22Rv1 (cell line): ENCODE data around the gene SORCS2.

Experiments used
- H3K27ac ChIP-seq: fragments of 450-650 bp; 2 replicates; pipeline ENCODE4 v1.5.1; 2017
- ZFX ChIP-seq: fragments of 450-650 bp; IDR thresholded peaks from 2 replicates; pipeline ENCODE4 v1.6.1; 2017; ENCODE audit warnings: antibody characterized with exemption, borderline replicate concordance
- TF ChIP-seq, protein P1 (sequence below): fragments of 450-650 bp; IDR thresholded peaks from 2 replicates; pipeline ENCODE4 v1.5.1; 2017; ENCODE audit warnings: mild to moderate bottlenecking

The SORCS2 gene

GRCh38 chr4:7540654-7541413 is 348.5 kb downstream of the SORCS2 start:
- TF ChIP-seq, protein P1, sequence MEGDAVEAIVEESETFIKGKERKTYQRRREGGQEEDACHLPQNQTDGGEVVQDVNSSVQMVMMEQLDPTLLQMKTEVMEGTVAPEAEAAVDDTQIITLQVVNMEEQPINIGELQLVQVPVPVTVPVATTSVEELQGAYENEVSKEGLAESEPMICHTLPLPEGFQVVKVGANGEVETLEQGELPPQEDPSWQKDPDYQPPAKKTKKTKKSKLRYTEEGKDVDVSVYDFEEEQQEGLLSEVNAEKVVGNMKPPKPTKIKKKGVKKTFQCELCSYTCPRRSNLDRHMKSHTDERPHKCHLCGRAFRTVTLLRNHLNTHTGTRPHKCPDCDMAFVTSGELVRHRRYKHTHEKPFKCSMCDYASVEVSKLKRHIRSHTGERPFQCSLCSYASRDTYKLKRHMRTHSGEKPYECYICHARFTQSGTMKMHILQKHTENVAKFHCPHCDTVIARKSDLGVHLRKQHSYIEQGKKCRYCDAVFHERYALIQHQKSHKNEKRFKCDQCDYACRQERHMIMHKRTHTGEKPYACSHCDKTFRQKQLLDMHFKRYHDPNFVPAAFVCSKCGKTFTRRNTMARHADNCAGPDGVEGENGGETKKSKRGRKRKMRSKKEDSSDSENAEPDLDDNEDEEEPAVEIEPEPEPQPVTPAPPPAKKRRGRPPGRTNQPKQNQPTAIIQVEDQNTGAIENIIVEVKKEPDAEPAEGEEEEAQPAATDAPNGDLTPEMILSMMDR: no peak
- TF ChIP-seq ZFX: no peak

DNA sequence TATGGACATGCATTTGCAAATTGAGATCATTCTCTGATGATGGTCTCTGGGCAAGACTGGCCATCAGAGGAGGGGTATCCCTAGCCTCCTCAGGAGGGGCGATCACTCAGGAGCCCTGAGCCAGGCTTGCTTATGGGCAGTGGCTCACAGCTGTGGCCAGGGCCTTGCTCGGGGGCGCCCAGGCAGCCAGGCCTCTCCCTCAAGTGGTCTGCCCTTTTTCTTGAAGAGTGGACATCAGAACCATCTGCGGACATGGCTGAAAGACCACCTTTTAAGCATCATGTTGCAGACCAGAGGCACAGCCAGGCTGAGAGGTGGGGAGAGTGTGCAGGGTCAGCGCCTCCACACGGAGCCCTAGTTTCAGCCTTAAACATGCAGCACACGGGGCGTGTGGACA is 349.1 kb downstream of the SORCS2 start:
- H3K27ac ChIP-seq: no peak overlapping the region
- TF ChIP-seq ZFX: no peak
- TF ChIP-seq, protein P1: no peak

More at GRCh38 chr4:7540654-7541413, 348.5 kb downstream of the SORCS2 start:
- H3K27ac ChIP-seq: no peak overlapping the region

GRCh38 chr4:7542781-7543180 is 350.4 kb downstream of the SORCS2 start:
- TF ChIP-seq ZFX: no peak
- no peak overlapping the region for H3K27ac ChIP-seq

- no peak overlapping the region for H3K27ac ChIP-seq
- no peak for TF ChIP-seq ZFX
- TF ChIP-seq, protein P1: no peak
Measured at GRCh38 chr4:7546152-7546808, 353.9 kb downstream of the SORCS2 start.

- TF ChIP-seq ZFX: no peak
- TF ChIP-seq, protein P1: no peak
- H3K27ac ChIP-seq: no peak overlapping the region
Measured at GRCh38 chr4:7546809-7547367, 354.6 kb downstream of the SORCS2 start.

DNA sequence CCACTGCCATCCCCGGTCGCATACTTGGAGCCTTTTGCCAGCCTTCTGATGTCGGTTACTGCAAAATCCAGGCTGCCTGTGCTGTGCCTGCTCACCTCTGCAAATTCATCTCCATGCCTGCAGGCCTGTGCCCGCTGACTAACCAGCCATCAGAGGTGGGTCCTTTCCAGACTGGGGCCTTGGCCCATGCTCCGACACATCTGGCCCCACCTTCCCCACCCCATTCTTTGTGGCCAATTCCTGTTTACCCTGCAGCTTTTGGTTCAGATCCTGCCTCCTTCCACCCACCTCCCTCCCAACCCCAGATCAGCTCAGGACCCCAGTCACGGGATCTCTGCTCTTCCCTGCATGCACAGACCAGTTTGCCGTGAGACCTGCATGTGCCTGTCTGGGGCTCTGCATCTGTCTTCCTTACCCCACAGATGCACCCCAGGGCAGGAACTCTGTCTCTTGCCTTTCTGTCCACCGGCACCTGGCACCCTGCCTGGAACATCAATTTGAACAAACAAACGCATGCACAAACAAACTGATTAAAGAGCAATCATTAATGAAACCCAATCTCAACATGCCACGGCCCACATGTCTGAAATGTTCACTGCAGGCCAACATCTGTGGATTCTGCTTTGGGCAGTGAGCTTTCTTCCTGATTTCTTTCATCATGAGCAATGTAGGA is 355.2 kb downstream of the SORCS2 start:
- no peak for TF ChIP-seq ZFX
- TF ChIP-seq, protein P1: no peak
- H3K27ac ChIP-seq: no peak overlapping the region

DNA sequence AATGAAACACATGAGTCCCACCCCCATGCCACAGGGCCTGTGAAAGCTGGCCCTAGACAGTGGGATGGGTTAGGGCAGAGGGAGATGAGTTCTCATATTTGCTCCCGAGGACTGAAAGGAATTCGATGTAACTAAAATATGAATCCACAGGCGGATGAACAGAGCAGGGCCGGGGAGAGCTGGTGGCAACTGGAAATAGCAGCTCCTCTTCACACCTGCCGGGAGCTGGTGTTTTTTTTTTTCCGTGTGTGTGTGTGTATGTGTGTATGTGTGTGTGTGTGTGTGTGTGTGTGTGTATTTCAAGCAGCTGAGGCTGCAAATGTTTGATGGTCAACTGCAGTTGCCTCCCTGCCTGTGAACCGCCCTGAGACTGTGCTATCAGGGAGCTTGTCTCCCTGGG is 357.5 kb downstream of the SORCS2 start:
- TF ChIP-seq, protein P1: no peak
- no peak for TF ChIP-seq ZFX
- H3K27ac ChIP-seq: no peak overlapping the region
